ENCODE measurements around the gene EIF4A3. TPM values are rescaled to one million over a fixed set of nuclear protein-coding genes. Genes with fewer than 3 reads are reported as not detected.

Gene EIF4A3
- total RNA-seq, 4 donors from 2014 or later, result 31.0 to 61.0 (median 39.8) TPM

DNA sequence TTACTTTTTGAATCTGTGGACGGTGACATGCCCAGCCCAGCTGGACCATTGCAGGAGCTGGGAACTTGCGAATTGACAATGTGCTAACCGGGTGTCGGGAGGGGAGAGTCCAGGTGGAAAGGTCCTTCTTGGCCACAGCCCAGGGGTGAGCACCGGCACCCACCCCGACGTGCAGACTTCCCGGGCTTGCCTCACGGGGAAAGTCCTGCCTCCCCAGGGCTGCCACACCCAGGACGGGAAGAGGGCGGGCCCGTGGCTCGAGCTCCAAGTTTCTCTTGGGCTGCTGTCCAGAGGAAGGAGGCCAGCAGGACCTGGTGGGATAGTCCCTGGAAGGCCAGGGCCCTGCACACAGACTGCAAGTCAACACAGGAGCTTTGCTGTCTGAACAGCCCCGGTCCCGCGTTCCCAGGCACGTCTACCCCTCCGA is 40.6 kb upstream of the EIF4A3 start:
- Histone ChIP-seq H3K9me3 (no peaks in the 10 kb centered on the region), H3K36me3 (no peaks in the 10 kb centered on the region), H3K4me3 (peak overlapping the region in 3 of 4 donors; percentile 2 to 39 (median 27)), H3K4me1 (peaks cover 7 to 25% (median 22%) of the 10 kb centered on the region in 4 donors), H3K27ac (replicated peaks in 1 of 4) (no peak overlapping the region), H3K27me3 (peaks cover 0 to 16% (median 0%) of the 10 kb centered on the region in 4 donors)
- no peak for DNase-seq (ENCODE audit: extremely low spot score)
- intact Hi-C loops (cut with DNase I), result no loop called here
- TF ChIP-seq POLR2AphosphoS5 (IDR thresholded peaks at IDR 0.05), result peak in 1 of 2 donors; percentile 26
- no peak for TF ChIP-seq EP300 (IDR thresholded peaks at IDR 0.05)
- WGBS, result 64% methylated on average over 18 of the region's 18 CpGs

DNA sequence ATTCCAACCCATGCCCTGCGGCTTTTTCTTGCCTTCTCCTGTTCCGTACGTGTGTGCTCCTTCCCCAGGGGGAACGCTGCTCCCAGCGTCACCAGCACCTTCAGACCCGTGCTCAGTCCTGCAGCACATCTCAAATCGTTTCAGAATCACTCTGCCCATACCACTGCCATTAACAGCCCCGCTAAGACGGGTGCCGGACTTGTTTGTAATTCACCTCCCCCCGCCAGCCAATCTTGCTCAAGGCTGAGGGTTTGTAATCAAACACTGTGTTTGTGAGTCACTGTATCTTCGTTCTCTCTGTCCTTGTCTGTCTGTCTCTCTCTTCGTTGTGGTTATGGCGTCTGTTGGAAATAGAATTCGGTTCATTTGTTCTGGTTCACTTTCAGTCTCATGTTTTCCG is 40.2 kb upstream of the EIF4A3 start:
- intact Hi-C loops (cut with DNase I), result no loop called here
- peaks cover 0 to 16% (median 0%) of the 10 kb centered on the region in 4 donors for H3K27me3 ChIP-seq
- H3K9me3 ChIP-seq, result no peaks in the 10 kb centered on the region
- no peak for DNase-seq (ENCODE audit: extremely low spot score)
- peaks cover 7 to 21% (median 20%) of the 10 kb centered on the region in 4 donors for H3K4me1 ChIP-seq
- no peak overlapping the region for H3K27ac ChIP-seq (replicated peaks in 1 of 4)
- H3K4me3 ChIP-seq, result peak overlapping the region in 3 of 4 donors; percentile 2 to 39 (median 27)
- TF ChIP-seq, protein P1, sequence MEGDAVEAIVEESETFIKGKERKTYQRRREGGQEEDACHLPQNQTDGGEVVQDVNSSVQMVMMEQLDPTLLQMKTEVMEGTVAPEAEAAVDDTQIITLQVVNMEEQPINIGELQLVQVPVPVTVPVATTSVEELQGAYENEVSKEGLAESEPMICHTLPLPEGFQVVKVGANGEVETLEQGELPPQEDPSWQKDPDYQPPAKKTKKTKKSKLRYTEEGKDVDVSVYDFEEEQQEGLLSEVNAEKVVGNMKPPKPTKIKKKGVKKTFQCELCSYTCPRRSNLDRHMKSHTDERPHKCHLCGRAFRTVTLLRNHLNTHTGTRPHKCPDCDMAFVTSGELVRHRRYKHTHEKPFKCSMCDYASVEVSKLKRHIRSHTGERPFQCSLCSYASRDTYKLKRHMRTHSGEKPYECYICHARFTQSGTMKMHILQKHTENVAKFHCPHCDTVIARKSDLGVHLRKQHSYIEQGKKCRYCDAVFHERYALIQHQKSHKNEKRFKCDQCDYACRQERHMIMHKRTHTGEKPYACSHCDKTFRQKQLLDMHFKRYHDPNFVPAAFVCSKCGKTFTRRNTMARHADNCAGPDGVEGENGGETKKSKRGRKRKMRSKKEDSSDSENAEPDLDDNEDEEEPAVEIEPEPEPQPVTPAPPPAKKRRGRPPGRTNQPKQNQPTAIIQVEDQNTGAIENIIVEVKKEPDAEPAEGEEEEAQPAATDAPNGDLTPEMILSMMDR (IDR thresholded peaks at IDR 0.05), result no peak
- no peak for TF ChIP-seq POLR2A (IDR thresholded peaks at IDR 0.05; ENCODE audit: low read depth)
- no peak for TF ChIP-seq EP300 (IDR thresholded peaks at IDR 0.05)
- no peak for TF ChIP-seq POLR2AphosphoS5 (IDR thresholded peaks at IDR 0.05)
- no peaks in the 10 kb centered on the region for H3K36me3 ChIP-seq
- 78% methylated on average over 16 of the region's 16 CpGs for WGBS

DNA sequence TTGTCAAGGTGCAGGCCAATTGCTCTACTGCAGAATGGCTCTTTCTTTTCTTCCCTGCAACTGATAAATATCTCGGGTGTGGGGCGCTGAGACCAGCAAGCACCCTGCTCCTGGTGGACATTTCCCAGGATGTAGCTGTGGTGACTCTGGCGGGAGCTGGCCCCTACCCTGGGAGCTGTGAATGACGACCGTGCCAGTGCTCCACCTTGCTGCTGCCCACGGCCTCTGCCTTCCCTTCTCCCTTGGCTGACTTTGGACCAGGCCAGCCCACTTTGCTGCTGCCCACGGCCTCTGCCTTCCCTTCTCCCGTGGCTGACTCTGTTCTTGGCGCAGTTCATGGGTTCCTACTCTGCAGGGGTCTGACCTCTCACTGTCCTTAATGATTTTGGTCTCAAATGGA is 39.0 kb upstream of the EIF4A3 start:
- Histone ChIP-seq H3K9me3 (no peaks in the 10 kb centered on the region), H3K4me1 (peaks cover 7 to 12% (median 12%) of the 10 kb centered on the region in 4 donors), H3K27me3 (peaks cover 0 to 11% (median 0%) of the 10 kb centered on the region in 4 donors), H3K36me3 (no peaks in the 10 kb centered on the region), H3K27ac (replicated peaks in 1 of 4) (no peak overlapping the region), H3K4me3 (no peak overlapping the region)
- DNase-seq (ENCODE audit: extremely low spot score), result no peak
- intact Hi-C loops (cut with DNase I), result no loop called here
- 90% methylated on average over 9 of the region's 9 CpGs for WGBS
- TF ChIP-seq, protein P1 (IDR thresholded peaks at IDR 0.05), result no peak
- TF ChIP-seq POLR2A (IDR thresholded peaks at IDR 0.05; ENCODE audit: low read depth) (no peak), EP300 (IDR thresholded peaks at IDR 0.05) (no peak), POLR2AphosphoS5 (IDR thresholded peaks at IDR 0.05) (no peak)

DNA sequence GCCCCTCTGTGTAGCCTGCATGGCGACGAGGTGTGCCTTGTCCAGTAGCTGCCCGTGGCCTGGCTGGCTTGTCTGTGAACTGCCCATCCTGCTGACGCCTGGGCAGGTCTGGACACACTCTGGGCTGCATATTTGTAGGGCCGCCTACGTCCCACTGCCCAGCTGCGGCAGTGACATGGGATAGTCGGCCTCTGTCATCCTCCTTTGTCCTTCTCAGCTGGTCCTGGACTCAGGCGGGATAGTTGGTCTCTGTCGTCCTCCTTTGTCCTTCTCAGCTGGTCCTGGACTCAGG is 37.4 kb upstream of the EIF4A3 start:
- TF ChIP-seq POLR2AphosphoS5 (IDR thresholded peaks at IDR 0.05), result no peak
- no peak for TF ChIP-seq POLR2A (IDR thresholded peaks at IDR 0.05; ENCODE audit: low read depth)
- no peak for TF ChIP-seq EP300 (IDR thresholded peaks at IDR 0.05)
- TF ChIP-seq, protein P1 (IDR thresholded peaks at IDR 0.05), result no peak
- intact Hi-C loops (cut with DNase I), result no loop called here
- no peak for DNase-seq (ENCODE audit: extremely low spot score)
- H3K27ac ChIP-seq (replicated peaks in 1 of 4), result no peak overlapping the region
- peaks cover 7 to 12% (median 12%) of the 10 kb centered on the region in 4 donors for H3K4me1 ChIP-seq
- peaks cover 0 to 5% (median 0%) of the 10 kb centered on the region in 4 donors for H3K27me3 ChIP-seq
- H3K4me3 ChIP-seq, result no peak overlapping the region
- no peaks in the 10 kb centered on the region for H3K9me3 ChIP-seq
- no peaks in the 10 kb centered on the region for H3K36me3 ChIP-seq
- WGBS, result no CpG with 5 or more reads among the region's 10 CpGs

DNA sequence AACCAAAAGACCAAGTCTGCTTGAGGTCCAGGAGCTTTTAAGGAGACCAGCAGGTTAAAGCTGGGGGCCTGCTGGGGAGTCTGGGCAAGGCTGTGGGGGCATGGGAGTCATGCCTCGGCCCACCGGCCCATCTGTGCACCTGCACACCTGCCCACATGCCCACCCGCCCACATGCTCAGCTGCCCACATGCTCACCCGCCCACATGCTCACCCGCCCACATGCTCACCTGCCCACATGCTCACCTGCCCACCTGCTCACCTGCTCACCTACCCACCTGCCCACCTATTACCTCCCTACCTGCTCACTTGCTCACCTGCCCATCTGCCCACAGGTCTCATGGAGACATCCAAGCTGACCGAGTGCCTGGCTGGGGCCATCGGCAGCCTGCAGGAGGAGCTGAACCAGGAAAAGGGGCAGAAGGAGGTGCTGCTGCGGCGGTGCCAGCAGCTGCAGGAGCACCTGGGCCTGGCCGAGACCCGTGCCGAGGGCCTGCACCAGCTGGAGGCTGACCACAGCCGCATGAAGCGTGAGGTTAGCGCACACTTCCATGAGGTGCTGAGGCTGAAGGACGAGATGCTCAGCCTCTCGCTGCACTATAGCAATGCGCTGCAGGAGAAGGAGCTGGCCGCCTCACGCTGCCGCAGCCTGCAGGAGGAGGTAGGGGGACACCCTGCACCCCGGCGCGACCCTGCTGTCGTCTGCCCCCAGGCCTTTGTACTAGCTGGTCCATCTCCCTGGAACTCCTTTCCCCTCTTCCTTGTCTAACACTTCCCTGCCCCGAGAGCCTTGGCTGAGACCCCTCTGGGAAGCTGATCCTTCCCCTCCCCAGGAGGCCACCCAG is 36.9 kb upstream of the EIF4A3 start:
- no peak for DNase-seq (ENCODE audit: extremely low spot score)
- Histone ChIP-seq H3K9me3 (no peaks in the 10 kb centered on the region), H3K27ac (replicated peaks in 1 of 4) (no peak overlapping the region), H3K27me3 (peaks cover 0 to 5% (median 0%) of the 10 kb centered on the region in 4 donors), H3K4me1 (peaks cover 7 to 12% (median 12%) of the 10 kb centered on the region in 4 donors), H3K36me3 (no peaks in the 10 kb centered on the region), H3K4me3 (no peak overlapping the region)
- WGBS, result 92% methylated on average over 17 of the region's 26 CpGs
- TF ChIP-seq POLR2A (IDR thresholded peaks at IDR 0.05; ENCODE audit: low read depth) (no peak), POLR2AphosphoS5 (IDR thresholded peaks at IDR 0.05) (no peak), EP300 (IDR thresholded peaks at IDR 0.05) (no peak)
- TF ChIP-seq, protein P1 (IDR thresholded peaks at IDR 0.05), result no peak
- intact Hi-C loops (cut with DNase I), result no loop called here

Measured in esophagus muscularis mucosa (tissue), 4 donors.